Thyroid gland (tissue), 4 donors: ENCODE results near the gene RAP1GAP2. TPM values are rescaled to one million over a fixed set of nuclear protein-coding genes. Genes with fewer than 3 reads are reported as not detected.

Source experiments
- DNase-seq, 2 donors: peaks; one replicate each; pipeline ENCODE4 v3.0.0-alpha.2; 2019
- H3K27ac ChIP-seq, 3 donors: fragments of 200-600 bp; sonication (generic); 1 replicate in 2 of 3; 2 replicates in 1 of 3; pipeline ENCODE4 v1.5.1; 2016 to 2019; ENCODE audit warnings: mild to moderate bottlenecking in 1 of 3, moderate library complexity in 1 of 3
- H3K27me3 ChIP-seq: fragments of 200-600 bp; sonication (generic); one replicate; pipeline ENCODE4 v1.5.1; 2019
- H3K36me3 ChIP-seq, 2 donors: fragments of 200-600 bp; sonication (generic); one replicate each; pipeline ENCODE4 v1.5.1; 2016 to 2019
- H3K4me1 ChIP-seq, 2 donors: fragments of 200-600 bp; sonication (generic); one replicate each; pipeline ENCODE4 v1.5.1; 2017 to 2019
- H3K4me3 ChIP-seq, 3 donors: fragments of 200-600 bp; sonication (generic); replicated peaks in 1 of 3; 1 replicate in 2 of 3; 2 replicates in 1 of 3; pipeline ENCODE4 v1.5.1; 2016; ENCODE audit warnings: mild to moderate bottlenecking in 1 of 3
- H3K9me3 ChIP-seq: fragments of 200-600 bp; sonication (generic); one replicate; pipeline ENCODE4 v1.5.1; 2017
- CTCF ChIP-seq, 6 experiments: fragments of 200-600 bp in 3 of 6; fragments of 450-650 bp in 3 of 6; sonication (generic) in 3 of 6; IDR thresholded peaks; one replicate each; pipeline ENCODE4 v1.5.1; 2016 to 2019; ENCODE audit warnings: antibody characterized with exemption in 6 of 6, mild to moderate bottlenecking in 2 of 6, inconsistent platforms in 1 of 6, moderate library complexity in 1 of 6
- POLR2A ChIP-seq, 2 donors: fragments of 450-650 bp; IDR thresholded peaks; one replicate each; pipeline ENCODE4 v1.6.1; 2017; ENCODE audit warnings: antibody characterized with exemption in 2 of 2, mild to moderate bottlenecking in 2 of 2, moderate library complexity in 1 of 2
- whole genome bisulfite sequencing, 2 donors: methylation state at CpG; one replicate each; pipeline ENCODE4 v1.1.5; 2017; 5-methylcytosine and 5-hydroxymethylcytosine counted together
- intact Hi-C: fragments of 100-400 bp; cut with DNase I; formaldehyde crosslinking; loops from one replicate; pipeline ENCODE4 v1.15.1; 2023
- total RNA-seq, 4 donors: library from RNA; depleted of rRNA; stranded (reverse); fragments of >200 nt; gene quantifications; one replicate each; pipeline ENCODE4 v1.2.3, GENCODE V29; 2016

RAP1GAP2 gene
- total RNA-seq, 4 donors from 2014 or later: 5.9 to 8.4 (median 6.8) TPM

GRCh38 chr17:2830678-2831077, 34.4 kb downstream of the RAP1GAP2 start:
- H3K4me1 ChIP-seq: peaks cover 0 to 3% of the 10 kb centered on the region in 2 donors
- TF ChIP-seq CTCF (IDR thresholded peaks at IDR 0.05): no peak
- TF ChIP-seq POLR2A (IDR thresholded peaks at IDR 0.05): no peak
- H3K36me3 ChIP-seq: no peaks in the 10 kb centered on the region
- H3K27me3 ChIP-seq: no peaks in the 10 kb centered on the region
- no peak overlapping the region for H3K4me3 ChIP-seq
- WGBS, 2 donors: 44 to 68% methylated on average over 2 of the region's 2 CpGs
- no peak overlapping the region for H3K27ac ChIP-seq
- no peaks in the 10 kb centered on the region for H3K9me3 ChIP-seq
- DNase-seq: no peak
- intact Hi-C loops: no loop called here

- TF ChIP-seq CTCF (IDR thresholded peaks at IDR 0.05): no peak
- no peak for TF ChIP-seq POLR2A (IDR thresholded peaks at IDR 0.05)
- 67 to 80% methylated on average over 8 of the region's 8 CpGs for WGBS, 2 donors
Measured at GRCh38 chr17:2835780-2836179, 39.5 kb downstream of the RAP1GAP2 start.

GRCh38 chr17:2837147-2837561, 40.9 kb downstream of the RAP1GAP2 start:
- Histone ChIP-seq H3K36me3 (no peaks in the 10 kb centered on the region), H3K27ac (no peak overlapping the region), H3K9me3 (no peaks in the 10 kb centered on the region), H3K27me3 (no peaks in the 10 kb centered on the region), H3K4me1 (no peaks in the 10 kb centered on the region), H3K4me3 (no peak overlapping the region)
- TF ChIP-seq CTCF (IDR thresholded peaks at IDR 0.05): no peak
- TF ChIP-seq POLR2A (IDR thresholded peaks at IDR 0.05): no peak
- DNase-seq: no peak
- 79 to 84% methylated on average over 10 of the region's 10 CpGs for WGBS, 2 donors
- intact Hi-C loops: no loop called here

More at GRCh38 chr17:2835780-2836179, 39.5 kb downstream of the RAP1GAP2 start:
- no peaks in the 10 kb centered on the region for H3K4me1 ChIP-seq
- H3K4me3 ChIP-seq: no peak overlapping the region
- no peaks in the 10 kb centered on the region for H3K9me3 ChIP-seq
- no peaks in the 10 kb centered on the region for H3K36me3 ChIP-seq
- intact Hi-C loops: no loop called here
- no peak for DNase-seq
- no peaks in the 10 kb centered on the region for H3K27me3 ChIP-seq
- no peak overlapping the region for H3K27ac ChIP-seq

GRCh38 chr17:2841606-2842005, 45.4 kb downstream of the RAP1GAP2 start:
- Histone ChIP-seq H3K27me3 (no peaks in the 10 kb centered on the region), H3K27ac (no peak overlapping the region), H3K9me3 (no peaks in the 10 kb centered on the region), H3K4me3 (no peak overlapping the region), H3K36me3 (no peaks in the 10 kb centered on the region), H3K4me1 (no peaks in the 10 kb centered on the region)
- no peak for DNase-seq
- TF ChIP-seq CTCF (IDR thresholded peaks at IDR 0.05): no peak
- TF ChIP-seq POLR2A (IDR thresholded peaks at IDR 0.05): no peak
- 80 to 88% methylated on average over 2 of the region's 5 CpGs for WGBS, 2 donors
- intact Hi-C loops: no loop called here

- no peaks in the 10 kb centered on the region for H3K36me3 ChIP-seq
- H3K4me1 ChIP-seq: no peaks in the 10 kb centered on the region
- intact Hi-C loops: no loop called here
- TF ChIP-seq CTCF (IDR thresholded peaks at IDR 0.05): no peak
- no peak for TF ChIP-seq POLR2A (IDR thresholded peaks at IDR 0.05)
- no peak overlapping the region for H3K27ac ChIP-seq
- no peaks in the 10 kb centered on the region for H3K27me3 ChIP-seq
- 83 to 90% methylated on average over 10 of the region's 10 CpGs for WGBS, 2 donors
- no peak overlapping the region for H3K4me3 ChIP-seq
- no peaks in the 10 kb centered on the region for H3K9me3 ChIP-seq
- no peak for DNase-seq
Measured at GRCh38 chr17:2842464-2842863, 46.2 kb downstream of the RAP1GAP2 start.
